GM20000 (cell line): ENCODE data around the gene SEC14L5.
"Not testable (repeated sequence)": the region's sequence is repeated elsewhere in the genome, so short reads cannot be mapped to it uniquely, and the experiment has no call there.

Source experiments
- DNase-seq: peaks from one replicate; pipeline ENCODE4 v3.0.0; 2012; ENCODE audit warnings: low spot score
- CTCF ChIP-seq: IDR thresholded peaks from 2 replicates; pipeline ENCODE4 v1.5.1; 2012; ENCODE audit warnings: mild to moderate bottlenecking, control low read depth; ENCODE audit errors: extremely low read depth, missing control alignments

Gene SEC14L5

GRCh38 chr16:4946917-4947316 is 11.2 kb upstream of the SEC14L5 start:
- no peak for TF ChIP-seq CTCF
- DNase-seq = no peak

GRCh38 chr16:4947722-4948503 is 10.2 kb upstream of the SEC14L5 start:
- no peak for DNase-seq

GRCh38 chr16:4948903-4949766 is 9.0 kb upstream of the SEC14L5 start:
- TF ChIP-seq CTCF = no peak
- no peak for DNase-seq

More at GRCh38 chr16:4947722-4948503, 10.2 kb upstream of the SEC14L5 start:
- no peak for TF ChIP-seq CTCF

- no peak for DNase-seq
- no peak for TF ChIP-seq CTCF
Measured at GRCh38 chr16:4949986-4950385, 8.1 kb upstream of the SEC14L5 start.

- not testable (repeated sequence) for DNase-seq
Measured at GRCh38 chr16:4951583-4951982, 6.5 kb upstream of the SEC14L5 start.

- no peak for DNase-seq
- no peak for TF ChIP-seq CTCF
Measured at GRCh38 chr16:4954714-4955113, 3.4 kb upstream of the SEC14L5 start.

GRCh38 chr16:4957420-4957719 is 760 bp upstream of the SEC14L5 start:
- no peak for TF ChIP-seq CTCF
- DNase-seq = no peak
